Embryonic facial prominence (tissue), 1 donor: ENCODE data around the gene KIF1A.
"Not testable (repeated sequence)": the region's sequence is repeated elsewhere in the genome, so short reads cannot be mapped to it uniquely, and the experiment has no call there.

ENCODE experiments used
- DNase-seq: peaks from one replicate; pipeline ENCODE4 v3.0.0-alpha.2; 2016; ENCODE audit errors: extremely low spot score

Gene KIF1A

GRCh38 chr2:240703417-240704341 is 116.3 kb downstream of the KIF1A start:
- no peak for DNase-seq

GRCh38 chr2:240702640-240703011 is 117.4 kb downstream of the KIF1A start:
- no peak for DNase-seq

GRCh38 chr2:240701736-240702639 is 118.0 kb downstream of the KIF1A start:
- DNase-seq = no peak

- no peak for DNase-seq
These were observed 118.8 kb downstream of the KIF1A start for GRCh38 chr2:240701091-240701735.

- not testable (repeated sequence) for DNase-seq
These were observed 119.4 kb downstream of the KIF1A start for GRCh38 chr2:240700616-240701015.

GRCh38 chr2:240699835-240700234 is 120.2 kb downstream of the KIF1A start:
- DNase-seq = not testable (repeated sequence)

- not testable (repeated sequence) for DNase-seq
These were observed 121.0 kb downstream of the KIF1A start for GRCh38 chr2:240698852-240699561.

- DNase-seq = not testable (repeated sequence)
These were observed 123.5 kb downstream of the KIF1A start for GRCh38 chr2:240696469-240696868.

GRCh38 chr2:240695593-240695992 is 124.4 kb downstream of the KIF1A start:
- not testable (repeated sequence) for DNase-seq

GRCh38 chr2:240694304-240694703 is 125.7 kb downstream of the KIF1A start:
- not testable (repeated sequence) for DNase-seq

- DNase-seq = not testable (repeated sequence)
These were observed 127.1 kb downstream of the KIF1A start for GRCh38 chr2:240692583-240693561.

GRCh38 chr2:240691631-240692420 is 128.2 kb downstream of the KIF1A start, which contains the start of gene AQP12A:
TSS of gene AQP12A (plus strand) at chr2:240691866. CDS start at chr2:240691914, 48 bp downstream.
- not testable (repeated sequence) for DNase-seq

GRCh38 chr2:240691075-240691427 is 129.0 kb downstream of the KIF1A start:
- not testable (repeated sequence) for DNase-seq

- not testable (repeated sequence) for DNase-seq
These were observed 129.5 kb downstream of the KIF1A start for GRCh38 chr2:240690421-240691074.

GRCh38 chr2:240689975-240690374 is 130.0 kb downstream of the KIF1A start:
- DNase-seq = no peak

GRCh38 chr2:240688553-240688919 is 131.5 kb downstream of the KIF1A start:
- DNase-seq = no peak

GRCh38 chr2:240687741-240688552 is 132.1 kb downstream of the KIF1A start:
- no peak for DNase-seq
